Lower lobe of right lung (tissue), 2 donors: ENCODE measurements around the gene MYBPC2. TPM values are rescaled to one million over a fixed set of nuclear protein-coding genes. Genes with fewer than 3 reads are reported as not detected.
A peak's percentile ranks its signal among the peaks of the same experiment; 100 is the strongest.

Experiments
- ATAC-seq, 2 donors: fragments of 200-7000 bp; cut with Tn5 transposase; one replicate each; pipeline ENCODE4 v1.9.1; 2020 to 2022; ENCODE audit warnings: mild to moderate bottlenecking in 2 of 2, moderate library complexity in 2 of 2
- DNase-seq: peaks from one replicate; pipeline ENCODE4 v3.0.0-alpha.2; 2020
- H3K27ac ChIP-seq: fragments of 200-600 bp; one replicate; pipeline ENCODE4 v1.8.0; 2022
- H3K27me3 ChIP-seq: fragments of 200-600 bp; one replicate; pipeline ENCODE4 v1.8.0; 2022; ENCODE audit warnings: low read depth
- H3K36me3 ChIP-seq: fragments of 200-600 bp; one replicate; pipeline ENCODE4 v1.8.0; 2022; ENCODE audit warnings: mild to moderate bottlenecking
- H3K4me1 ChIP-seq: fragments of 200-600 bp; one replicate; pipeline ENCODE4 v1.8.0; 2022
- H3K4me3 ChIP-seq: fragments of 200-600 bp; one replicate; pipeline ENCODE4 v1.8.0; 2022; ENCODE audit warnings: mild to moderate bottlenecking
- H3K9me3 ChIP-seq: fragments of 200-600 bp; one replicate; pipeline ENCODE4 v1.8.0; 2022
- CTCF ChIP-seq: fragments of 200-600 bp; IDR thresholded peaks from one replicate; pipeline ENCODE4 v1.8.0; 2022; ENCODE audit warnings: antibody characterized with exemption, mild to moderate bottlenecking
- intact Hi-C: fragments of 100-400 bp; cut with DNase I; formaldehyde crosslinking; loops from one replicate; pipeline ENCODE4 v1.11.0; 2022
- long read RNA-seq: library from polyadenylated mRNA; unstranded; transcript quantifications from one replicate; pipeline ENCODE4 v2.0.0, GENCODE V29; 2021
- total RNA-seq: library from RNA; stranded (reverse); fragmentation: NEBNext Ultra II Directional; extraction: Animal tissue kit (Norgen Biotek cat#: 25700); gene quantifications from one replicate; pipeline ENCODE4 v1.2.1, GENCODE V29; 2021
- donor health status: DM: no; HTN: yes; CAD: no; lungs with severe emphysema.

MYBPC2 gene
- total RNA-seq: not detected
- long read RNA-seq, partial matches to known transcripts: 0 of 1 reads
- long read RNA-seq, other reads (novel, unspliced or antisense): 1 of 1 reads

- intact Hi-C loops: no loop called here
- Histone ChIP-seq H3K4me3 (peak within 1 kb of the TSS; percentile 68), H3K27ac (peak within 1 kb of the TSS; percentile 82), H3K27me3 (peaks cover 23% of the 10 kb centered on the region), H3K36me3 (no peaks in the 10 kb centered on the region), H3K4me1 (peaks cover 22% of the 10 kb centered on the region), H3K9me3 (no peaks in the 10 kb centered on the region)
- ATAC-seq (peak; percentile 4 to 36), DNase-seq (no peak)
- TF ChIP-seq CTCF: no peak
These were observed at the start of gene MYBPC2 for GRCh38 chr19:50432221-50433028. Gene MYBPC2 (plus strand): TSS chr19:50432892. CDS start chr19:50432954, 62 bp downstream.

GRCh38 chr19:50383001-50383851, 49.5 kb upstream of the MYBPC2 start:
- H3K4me3 ChIP-seq: peak overlapping the region; percentile 68
- no peak for ATAC-seq
- peaks cover 49% of the 10 kb centered on the region for H3K36me3 ChIP-seq
- H3K9me3 ChIP-seq: no peaks in the 10 kb centered on the region
- no peak for TF ChIP-seq CTCF
- peaks cover 42% of the 10 kb centered on the region for H3K4me1 ChIP-seq
- no peaks in the 10 kb centered on the region for H3K27me3 ChIP-seq
- intact Hi-C loops: no loop called here
- peak overlapping the region; percentile 79 for H3K27ac ChIP-seq
- no peak for DNase-seq

GRCh38 chr19:50383852-50384684, 48.6 kb upstream of the MYBPC2 start, which contains the start of gene POLD1:
Gene POLD1 (plus strand): TSS chr19:50384347. CDS start chr19:50398852, 14,505 bp downstream.
- intact Hi-C loops: no loop called here
- Histone ChIP-seq H3K27me3 (no peaks in the 10 kb centered on the region), H3K9me3 (no peaks in the 10 kb centered on the region), H3K4me3 (peak within 1 kb of the TSS; percentile 68), H3K36me3 (peaks cover 41% of the 10 kb centered on the region), H3K4me1 (peaks cover 42% of the 10 kb centered on the region), H3K27ac (peak within 1 kb of the TSS; percentile 79)
- TF ChIP-seq CTCF: no peak
- ATAC-seq (peak; percentile 96 to 97), DNase-seq (peak; percentile 99)

GRCh38 chr19:50384685-50385535, 47.8 kb upstream of the MYBPC2 start:
- TF ChIP-seq CTCF: no peak
- peak overlapping the region; percentile 68 for H3K4me3 ChIP-seq
- H3K27me3 ChIP-seq: no peaks in the 10 kb centered on the region
- peaks cover 38% of the 10 kb centered on the region for H3K4me1 ChIP-seq
- intact Hi-C loops: no loop called here
- no peaks in the 10 kb centered on the region for H3K9me3 ChIP-seq
- peak overlapping the region; percentile 79 for H3K27ac ChIP-seq
- ATAC-seq (no peak), DNase-seq (no peak)
- H3K36me3 ChIP-seq: peaks cover 33% of the 10 kb centered on the region
